Neural cell (in vitro differentiated cells): ENCODE data around the gene CDK1. TPM values are rescaled to one million over a fixed set of nuclear protein-coding genes. Genes with fewer than 3 reads are reported as not detected.
A peak's percentile ranks its signal among the peaks of the same experiment; 100 is the strongest.

ENCODE experiments used
- H2AFZ ChIP-seq: fragments of 200-600, 300-800 bp; sonication (generic), shearing (Covaris generic); 2 replicates; pipeline ENCODE4 v1.6.0; 2014; ENCODE audit warnings: low read depth, mild to moderate bottlenecking, antibody characterized with exemption, low read length, moderate library complexity
- H3F3A ChIP-seq: fragments of 200-600 bp; shearing (Covaris generic); 2 replicates; pipeline ENCODE4 v1.6.1; 2016; ENCODE audit warnings: mild to moderate bottlenecking, moderate library complexity, mixed read lengths, antibody characterized with exemption, low read length; ENCODE audit not compliant: insufficient read depth, poor library complexity, severe bottlenecking
- H3K27ac ChIP-seq: fragments of 200-600, 300-800 bp; sonication (generic), shearing (Covaris generic); 2 replicates; pipeline ENCODE4 v1.5.1; 2014; ENCODE audit warnings: mild to moderate bottlenecking, low read length, moderate library complexity
- H3K27me3 ChIP-seq: fragments of 300-800, 200-600 bp; sonication (generic), shearing (Covaris generic); 2 replicates; pipeline ENCODE4 v1.6.0; 2014; ENCODE audit warnings: mild to moderate bottlenecking, low read depth, low read length, moderate library complexity; ENCODE audit not compliant: insufficient read depth
- H3K36me3 ChIP-seq: fragments of 300-800, 200-600 bp; sonication (generic), shearing (Covaris generic); 2 replicates; pipeline ENCODE4 v1.5.1; 2014; ENCODE audit warnings: mild to moderate bottlenecking, antibody characterized with exemption, low read length, moderate library complexity; ENCODE audit not compliant: insufficient read depth
- H3K4me2 ChIP-seq: fragments of 300-800, 200-600 bp; sonication (generic), shearing (Covaris generic); 2 replicates; pipeline ENCODE4 v1.6.0; 2014; ENCODE audit warnings: mild to moderate bottlenecking, low read length
- H3K4me3 ChIP-seq: fragments of 300-800, 200-600 bp; sonication (generic), shearing (Covaris generic); 2 replicates; pipeline ENCODE4 v1.5.1; 2014; ENCODE audit warnings: mild to moderate bottlenecking, low read length, moderate library complexity
- H3K79me2 ChIP-seq: fragments of 200-600 bp; shearing (Covaris generic); replicated peaks from 2 replicates; pipeline ENCODE4 v1.6.0; 2014; ENCODE audit warnings: mild to moderate bottlenecking, low read length, moderate library complexity; ENCODE audit not compliant: insufficient read depth
- H3K9ac ChIP-seq: fragments of 300-800, 200-600 bp; sonication (generic), shearing (Covaris generic); 2 replicates; pipeline ENCODE4 v1.6.1; 2016; ENCODE audit warnings: mild to moderate bottlenecking, low read length, mixed read lengths
- H3K9me2 ChIP-seq: fragments of 200-600 bp; shearing (Covaris generic); 2 replicates; pipeline ENCODE4 v1.6.1; 2016; ENCODE audit warnings: mild to moderate bottlenecking, low read length, mixed read lengths; ENCODE audit not compliant: insufficient read depth
- H3K9me3 ChIP-seq: fragments of 200-600, 300-800 bp; sonication (generic), shearing (Covaris generic); 2 replicates; pipeline ENCODE4 v1.6.1; 2016; ENCODE audit warnings: mild to moderate bottlenecking, mixed run types, low read length, moderate library complexity, mixed read lengths
- H4K20me1 ChIP-seq: fragments of 200-600 bp; shearing (Covaris generic); 2 replicates; pipeline ENCODE4 v1.6.1; 2016; ENCODE audit warnings: mild to moderate bottlenecking, mixed run types; ENCODE audit not compliant: insufficient read depth
- CTCF ChIP-seq: fragments of 450-650 bp; IDR thresholded peaks from 2 replicates; pipeline ENCODE4 v1.5.1; 2014; ENCODE audit warnings: antibody characterized with exemption, mild to moderate bottlenecking, moderate library complexity; ENCODE audit not compliant: poor library complexity, severe bottlenecking
- EP300 ChIP-seq: fragments of 450-650 bp; conservative IDR thresholded peaks from 2 replicates; pipeline ENCODE4 v1.6.1; 2014; ENCODE audit warnings: antibody characterized with exemption, mild to moderate bottlenecking, moderate library complexity; ENCODE audit not compliant: poor library complexity, severe bottlenecking
- EZH2 ChIP-seq: fragments of 200-600, 300-800 bp; shearing (Covaris generic), sonication (generic); IDR thresholded peaks from 2 replicates; pipeline ENCODE4 v1.6.1; 2014; ENCODE audit warnings: antibody characterized with exemption, low read length, borderline replicate concordance, mild to moderate bottlenecking; ENCODE audit not compliant: insufficient read depth, poor library complexity, severe bottlenecking
- MXI1 ChIP-seq: fragments of 450-650 bp; conservative IDR thresholded peaks from 2 replicates; pipeline ENCODE4 v1.6.1; 2014; ENCODE audit warnings: antibody characterized with exemption, mild to moderate bottlenecking; ENCODE audit not compliant: poor library complexity, severe bottlenecking
- POLR2AphosphoS5 ChIP-seq: IDR thresholded peaks from 2 replicates; pipeline ENCODE4 v1.6.1; 2012
- RAD21 ChIP-seq: fragments of 450-650 bp; conservative IDR thresholded peaks from 2 replicates; pipeline ENCODE4 v1.6.1; 2014; ENCODE audit warnings: antibody characterized with exemption, mild to moderate bottlenecking, moderate library complexity
- REST ChIP-seq: IDR thresholded peaks from 2 replicates; pipeline ENCODE4 v1.6.1; 2012; ENCODE audit warnings: borderline replicate concordance
- SMC3 ChIP-seq: fragments of 450-650 bp; conservative IDR thresholded peaks from 2 replicates; pipeline ENCODE4 v1.6.1; 2014; ENCODE audit warnings: antibody characterized with exemption, mild to moderate bottlenecking, moderate library complexity; ENCODE audit not compliant: poor library complexity
- TAF1 ChIP-seq: IDR thresholded peaks from 2 replicates; pipeline ENCODE4 v1.6.1; 2012; ENCODE audit warnings: low read depth
- polyA plus RNA-seq: library from polyadenylated mRNA; depleted of rRNA; stranded (reverse); fragments of >200 nt; gene quantifications from 2 replicates; pipeline ENCODE4 v1.2.3, GENCODE V29; 2014

The CDK1 gene
- polyA plus RNA-seq, 1 donor from 2014 or later: 4.0 TPM

GRCh38 chr10:60803865-60804264 lies 25.6 kb downstream of the CDK1 start:
- Histone ChIP-seq H3K9me2 (no peaks in the 10 kb centered on the region), H3K27ac (no peak overlapping the region), H3K27me3 (no peaks in the 10 kb centered on the region), H3K9ac (no peak overlapping the region), H3K79me2 (no peaks in the 10 kb centered on the region), H3K9me3 (no peaks in the 10 kb centered on the region), H3K4me3 (no peak overlapping the region), H3F3A (no peaks in the 10 kb centered on the region), H3K36me3 (no peaks in the 10 kb centered on the region), H3K4me2 (no peak overlapping the region), H4K20me1 (no peaks in the 10 kb centered on the region), H2AFZ (no peak overlapping the region)
- no peak for TF ChIP-seq POLR2AphosphoS5
- TF ChIP-seq EZH2: no peak
- no peak for TF ChIP-seq CTCF
- no peak for TF ChIP-seq TAF1
- TF ChIP-seq MXI1: no peak
- no peak for TF ChIP-seq SMC3
- TF ChIP-seq EP300: no peak
- no peak for TF ChIP-seq RAD21
- no peak for TF ChIP-seq REST

- no peaks in the 10 kb centered on the region for H3K27me3 ChIP-seq
- H3K4me2 ChIP-seq: no peak overlapping the region
- H3K9ac ChIP-seq: no peak overlapping the region
- H3K36me3 ChIP-seq: no peaks in the 10 kb centered on the region
- H3K79me2 ChIP-seq: no peaks in the 10 kb centered on the region
- no peak overlapping the region for H2AFZ ChIP-seq
- TF ChIP-seq POLR2AphosphoS5 (no peak), TAF1 (no peak), EP300 (no peak), SMC3 (no peak), REST (no peak), RAD21 (no peak), EZH2 (no peak), MXI1 (no peak), CTCF (no peak)
- no peaks in the 10 kb centered on the region for H4K20me1 ChIP-seq
- no peaks in the 10 kb centered on the region for H3K9me3 ChIP-seq
- peak overlapping the region; percentile 16 for H3K4me3 ChIP-seq
- no peaks in the 10 kb centered on the region for H3K9me2 ChIP-seq
- no peak overlapping the region for H3K27ac ChIP-seq
- H3F3A ChIP-seq: no peaks in the 10 kb centered on the region
Observed at GRCh38 chr10:60806921-60807320, 28.6 kb downstream of the CDK1 start.
